H4 (cell line): Measurements from ENCODE around the gene BBS9. TPM values are rescaled to one million over a fixed set of nuclear protein-coding genes. Genes with fewer than 3 reads are reported as not detected.

Source experiments
- DNase-seq: peaks from one replicate; pipeline ENCODE4 v3.0.0-alpha.2; 2015; ENCODE audit warnings: low spot score
- total RNA-seq: library from RNA; depleted of rRNA; stranded (reverse); fragments of >200 nt; shearing (Covaris generic); gene quantifications from 2 replicates; pipeline ENCODE4 v1.2.3, GENCODE V29; 2014; rRNA removed

Gene BBS9
- total RNA-seq, 1 experiment from 2014 or later: 14.7 TPM

DNA sequence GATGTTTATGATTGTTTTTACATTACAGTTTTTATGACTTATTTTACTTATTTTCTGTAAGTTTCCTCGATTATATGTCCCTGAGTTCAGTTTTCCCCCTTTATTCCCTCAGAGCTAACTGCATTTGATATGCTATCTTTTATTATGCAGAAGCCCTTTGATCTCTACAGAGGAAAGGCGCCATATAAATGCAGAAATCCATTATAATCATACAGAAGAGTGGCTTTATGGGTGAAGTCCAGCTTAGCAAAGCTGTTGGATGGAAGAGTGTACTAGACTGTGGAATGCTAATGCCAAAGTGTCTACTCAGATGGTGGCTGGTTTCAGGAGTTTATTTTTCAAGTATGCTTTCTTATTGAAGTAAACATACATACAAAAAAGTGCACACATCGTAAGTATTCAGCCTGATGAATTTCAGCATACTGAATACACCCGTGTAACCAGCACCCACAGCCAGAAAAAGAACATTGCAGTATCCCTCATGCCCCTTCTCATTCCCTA lies 517.6 kb downstream of the BBS9 start:
- DNase-seq: no peak

DNA sequence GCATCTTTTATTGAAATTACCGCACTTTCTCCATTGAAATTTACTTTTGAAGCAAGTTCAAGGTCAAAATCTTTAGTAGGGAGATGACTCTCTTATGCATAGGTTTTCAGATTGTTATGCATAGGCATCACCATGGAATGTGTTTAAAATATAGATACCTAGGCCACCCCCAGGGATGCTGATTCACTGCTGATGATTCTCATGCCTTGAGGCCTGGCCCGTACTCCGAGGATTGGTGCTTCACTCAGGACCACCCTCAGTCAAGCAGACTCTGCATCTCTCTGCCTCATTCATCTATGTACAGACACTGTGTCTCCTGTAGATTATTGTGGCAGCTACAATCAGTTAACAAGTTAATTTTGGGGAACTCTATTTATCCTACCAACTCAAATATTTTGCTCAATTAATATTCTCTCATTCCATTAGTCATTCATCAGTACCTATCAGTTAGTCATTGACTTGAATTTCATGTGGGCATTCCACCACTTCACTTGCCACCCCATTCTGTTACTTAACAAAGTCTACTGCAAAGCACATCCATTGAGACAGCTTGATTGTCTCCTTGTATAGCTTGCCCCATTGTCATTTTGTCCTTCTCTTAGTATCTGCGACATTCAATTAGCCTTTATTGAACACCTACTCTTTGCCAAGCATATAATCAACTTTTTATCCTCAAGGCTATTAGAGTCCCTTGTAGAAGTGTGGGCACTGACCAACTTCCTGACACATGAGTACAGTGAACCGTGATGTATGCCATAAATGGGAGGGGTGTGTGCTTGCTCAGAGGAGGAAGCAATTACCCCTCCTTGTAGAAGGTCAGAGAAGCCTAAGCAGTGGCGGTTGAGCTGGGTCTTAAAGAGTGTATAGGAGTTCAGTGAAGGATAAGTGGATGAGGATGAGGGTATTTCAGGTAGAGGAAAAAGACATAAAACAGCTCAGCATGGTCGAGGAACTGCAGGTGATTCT lies 520.4 kb downstream of the BBS9 start:
- no peak for DNase-seq

DNA sequence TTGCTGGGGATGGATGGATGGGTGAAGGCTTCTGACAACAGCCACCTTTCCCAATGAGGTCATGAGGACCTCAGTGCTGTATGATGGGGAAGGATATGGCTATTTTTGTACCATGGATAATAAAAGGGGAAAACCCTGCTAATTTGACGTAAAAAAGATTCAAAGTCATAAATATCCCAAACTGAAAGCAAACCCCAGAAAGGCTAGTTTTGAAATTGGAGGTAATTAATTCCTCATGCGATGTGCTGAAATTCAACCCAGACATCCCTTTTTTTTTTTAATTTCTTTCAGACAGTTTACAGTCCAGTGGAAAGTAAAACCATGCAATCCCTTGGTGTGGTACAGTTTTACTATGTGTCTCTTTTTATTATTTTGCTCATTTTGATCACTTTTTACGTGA lies 521.5 kb downstream of the BBS9 start:
- DNase-seq: no peak

DNA sequence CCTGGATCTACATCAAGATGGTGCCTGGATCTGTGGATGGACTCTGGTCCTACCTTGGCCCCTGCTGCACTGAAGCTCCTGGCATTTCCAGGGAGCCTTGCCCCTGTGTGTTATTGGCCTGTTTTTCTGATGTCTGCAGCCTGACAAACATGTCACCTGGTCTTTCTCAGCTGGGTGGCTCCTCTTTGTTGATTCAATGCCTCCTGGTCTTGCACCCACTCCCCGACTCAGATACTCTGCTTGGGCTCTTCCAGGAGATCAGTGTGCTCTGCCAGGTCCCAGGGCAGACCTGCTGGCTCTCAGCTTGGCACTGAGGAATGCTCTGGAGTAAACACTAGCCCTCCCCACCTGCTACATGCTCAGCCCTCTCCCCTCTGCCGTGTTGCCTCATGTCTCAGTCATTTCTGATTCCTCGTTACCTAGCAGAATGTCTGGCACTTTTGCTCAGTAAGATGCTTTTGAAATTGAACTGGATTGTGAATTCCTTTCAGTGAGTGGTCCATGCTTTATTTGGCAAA lies 522.7 kb downstream of the BBS9 start:
- no peak for DNase-seq

DNA sequence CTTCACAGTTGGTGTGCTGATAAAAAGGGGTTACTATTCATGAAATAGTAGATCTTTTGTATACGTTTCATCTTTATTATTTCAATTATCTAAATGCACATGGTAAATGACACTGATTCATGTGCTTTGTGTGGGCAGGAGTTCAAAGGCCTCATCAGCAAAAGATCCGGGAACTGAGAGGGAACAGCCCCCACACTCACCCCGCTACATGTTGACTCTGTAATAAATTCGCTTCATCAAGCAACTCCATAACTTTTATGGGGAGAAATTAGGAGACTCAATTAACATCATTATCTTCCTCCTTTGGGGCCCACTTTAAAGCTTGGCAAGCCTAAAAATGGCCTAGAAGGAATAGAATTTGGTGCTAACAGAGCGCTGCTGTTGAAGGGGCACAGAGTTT lies 525.3 kb downstream of the BBS9 start:
- DNase-seq: no peak

Other genes with a start within 250 kb of the BBS9 start
- gene KBTBD2, start 237.8 kb upstream of the BBS9 start, total RNA-seq: 49.4 and 63.6 TPM in 2 replicates
- 167 and 188 TPM in 2 replicates for gene FKBP9, start 172.1 kb upstream of the BBS9 start, total RNA-seq
- gene NT5C3A, start 66.8 kb upstream of the BBS9 start, total RNA-seq: 41.2 and 51.6 TPM in 2 replicates
- gene RP9, start 20.2 kb upstream of the BBS9 start, total RNA-seq: 15.8 and 24.9 TPM in 2 replicates